Measurements from ENCODE around the gene ADRM1. TPM values are rescaled to one million over a fixed set of nuclear protein-coding genes. Genes with fewer than 3 reads are reported as not detected.
A peak's percentile ranks its signal among the peaks of the same experiment; 100 is the strongest.

Gene ADRM1
- total RNA-seq, 1 experiment from 2014 or later: 290 TPM

- Histone ChIP-seq H3K36me3 (replicated peaks; ENCODE audit: control insufficient read depth, insufficient read depth, low read length) (peaks cover 48% of the 10 kb centered on the region), H3K27me3 (ENCODE audit: control insufficient read depth, insufficient read depth, low read length) (no peaks in the 10 kb centered on the region)
Observed at GRCh38 chr20:62318400-62319345, 15.9 kb downstream of the ADRM1 start.

GRCh38 chr20:62319346-62319909, 16.6 kb downstream of the ADRM1 start:
- no peaks in the 10 kb centered on the region for H3K27me3 ChIP-seq (ENCODE audit: control insufficient read depth, insufficient read depth, low read length)
- H3K36me3 ChIP-seq (replicated peaks; ENCODE audit: control insufficient read depth, insufficient read depth, low read length): peaks cover 48% of the 10 kb centered on the region
- DNase-seq: no peak
- no peak overlapping the region for H3K4me3 ChIP-seq (ENCODE audit: insufficient read depth, low read depth, low read length)

More at GRCh38 chr20:62318400-62319345, 15.9 kb downstream of the ADRM1 start:
- H3K4me3 ChIP-seq (ENCODE audit: insufficient read depth, low read depth, low read length): no peak overlapping the region
- no peak for DNase-seq

GRCh38 chr20:62320581-62321354, 18.0 kb downstream of the ADRM1 start:
- Histone ChIP-seq H3K36me3 (replicated peaks; ENCODE audit: control insufficient read depth, insufficient read depth, low read length) (peaks cover 47% of the 10 kb centered on the region), H3K27me3 (ENCODE audit: control insufficient read depth, insufficient read depth, low read length) (no peaks in the 10 kb centered on the region), H3K4me3 (ENCODE audit: insufficient read depth, low read depth, low read length) (no peak overlapping the region)
- peak; percentile 94 for DNase-seq

DNA sequence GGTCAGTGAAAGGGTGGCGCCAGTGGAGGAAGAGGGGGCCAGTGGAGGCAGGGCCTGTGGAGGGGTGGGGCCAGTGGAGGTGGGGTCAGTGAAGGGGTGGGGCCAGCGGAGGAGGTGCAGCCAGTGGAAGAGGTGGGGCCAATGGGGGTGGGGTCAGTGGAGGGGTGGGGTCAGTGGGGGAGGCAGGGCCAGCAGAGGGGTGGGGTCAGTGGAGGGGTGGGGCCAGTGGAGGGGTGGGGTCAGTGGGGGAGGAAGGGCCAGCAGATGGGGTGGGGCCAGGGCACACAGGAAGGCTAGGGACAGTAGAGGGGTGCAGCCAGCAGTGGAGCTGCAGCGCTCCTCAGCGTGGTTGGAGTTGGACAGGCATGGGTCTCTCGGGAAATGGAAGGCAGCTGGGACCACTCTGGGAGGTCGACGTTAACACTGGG, 18.7 kb downstream of the ADRM1 start:
- DNase-seq: peak; percentile 96
- H3K36me3 ChIP-seq (replicated peaks; ENCODE audit: control insufficient read depth, insufficient read depth, low read length): peaks cover 44% of the 10 kb centered on the region
- no peaks in the 10 kb centered on the region for H3K27me3 ChIP-seq (ENCODE audit: control insufficient read depth, insufficient read depth, low read length)
- H3K4me3 ChIP-seq (ENCODE audit: insufficient read depth, low read depth, low read length): no peak overlapping the region

DNA sequence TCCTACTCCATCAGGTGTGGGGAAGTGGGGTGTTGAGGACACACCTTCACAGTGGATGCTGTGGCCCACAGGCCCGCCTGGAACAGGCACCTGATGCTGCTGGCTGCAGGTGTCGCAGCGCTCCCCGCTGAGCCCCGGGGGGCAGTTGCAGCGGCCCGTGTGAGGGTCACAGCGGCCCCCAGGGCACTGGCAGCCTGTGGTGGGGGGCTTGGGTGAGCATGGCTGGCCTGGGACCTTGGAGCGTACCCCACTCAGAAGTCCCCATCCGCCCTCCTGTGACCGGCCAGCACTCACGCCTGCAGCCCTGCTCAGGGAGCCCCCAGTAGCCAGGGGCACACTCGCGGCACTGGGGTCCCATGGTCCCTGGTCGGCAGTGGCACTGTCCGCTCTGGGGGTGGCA, 19.2 kb downstream of the ADRM1 start:
- Histone ChIP-seq H3K4me3 (ENCODE audit: insufficient read depth, low read depth, low read length) (no peak overlapping the region), H3K27me3 (ENCODE audit: control insufficient read depth, insufficient read depth, low read length) (no peaks in the 10 kb centered on the region), H3K36me3 (replicated peaks; ENCODE audit: control insufficient read depth, insufficient read depth, low read length) (peaks cover 45% of the 10 kb centered on the region)
- DNase-seq: no peak

GRCh38 chr20:62322492-62323041, 19.8 kb downstream of the ADRM1 start:
- Histone ChIP-seq H3K27me3 (ENCODE audit: control insufficient read depth, insufficient read depth, low read length) (no peaks in the 10 kb centered on the region), H3K4me3 (ENCODE audit: insufficient read depth, low read depth, low read length) (no peak overlapping the region), H3K36me3 (replicated peaks; ENCODE audit: control insufficient read depth, insufficient read depth, low read length) (peaks cover 44% of the 10 kb centered on the region)
- DNase-seq: no peak

GRCh38 chr20:62323146-62323979, 20.6 kb downstream of the ADRM1 start:
- no peak overlapping the region for H3K4me3 ChIP-seq (ENCODE audit: insufficient read depth, low read depth, low read length)
- H3K36me3 ChIP-seq (replicated peaks; ENCODE audit: control insufficient read depth, insufficient read depth, low read length): peaks cover 45% of the 10 kb centered on the region
- no peaks in the 10 kb centered on the region for H3K27me3 ChIP-seq (ENCODE audit: control insufficient read depth, insufficient read depth, low read length)
- no peak for DNase-seq

DNA sequence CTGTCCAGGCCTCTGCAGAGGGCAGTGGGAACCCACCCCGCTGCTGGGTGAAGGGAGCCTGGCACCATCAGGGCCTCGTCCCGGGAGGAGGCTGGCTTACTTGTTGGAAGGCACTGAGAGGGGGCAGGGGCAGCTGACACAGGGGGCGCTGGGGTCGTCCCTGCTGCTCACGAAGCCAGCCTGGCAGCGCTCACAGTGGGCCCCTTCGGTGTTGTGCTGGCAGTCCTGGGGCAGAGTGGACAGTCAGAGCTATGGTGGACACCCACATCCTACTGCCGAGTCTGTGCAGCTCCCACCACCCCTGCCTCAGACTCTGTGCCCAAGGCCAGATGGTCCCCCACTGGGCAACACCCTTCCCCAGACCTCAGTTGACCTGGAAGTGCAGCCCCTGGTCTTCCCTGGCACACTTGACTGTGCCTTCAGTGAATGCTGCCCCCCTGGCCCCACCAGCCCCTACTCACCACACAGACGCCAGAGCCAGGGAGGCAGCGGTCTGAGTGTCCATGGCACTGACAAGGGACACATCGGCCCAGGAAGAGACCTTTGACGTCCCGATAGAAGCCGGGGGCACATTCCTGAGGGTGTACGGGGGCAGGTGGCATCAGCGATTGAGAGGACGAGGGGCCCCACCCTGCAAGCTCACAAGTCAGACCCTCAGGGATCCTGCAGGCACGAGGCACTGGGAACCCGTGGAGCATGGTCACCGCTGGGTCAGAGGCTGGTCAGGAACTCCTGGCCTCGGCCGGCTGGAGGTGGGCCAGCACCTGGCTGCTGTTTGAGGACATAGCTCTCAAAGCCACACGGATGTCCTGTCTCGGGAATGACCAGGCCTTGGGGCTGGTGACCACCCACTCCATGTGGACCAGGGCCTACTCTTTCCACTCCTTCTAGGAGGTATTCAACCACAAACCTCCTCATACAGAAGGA, 21.4 kb downstream of the ADRM1 start:
- Histone ChIP-seq H3K36me3 (replicated peaks; ENCODE audit: control insufficient read depth, insufficient read depth, low read length) (peaks cover 48% of the 10 kb centered on the region), H3K4me3 (ENCODE audit: insufficient read depth, low read depth, low read length) (no peak overlapping the region), H3K27me3 (ENCODE audit: control insufficient read depth, insufficient read depth, low read length) (no peaks in the 10 kb centered on the region)
- no peak for DNase-seq

DNA sequence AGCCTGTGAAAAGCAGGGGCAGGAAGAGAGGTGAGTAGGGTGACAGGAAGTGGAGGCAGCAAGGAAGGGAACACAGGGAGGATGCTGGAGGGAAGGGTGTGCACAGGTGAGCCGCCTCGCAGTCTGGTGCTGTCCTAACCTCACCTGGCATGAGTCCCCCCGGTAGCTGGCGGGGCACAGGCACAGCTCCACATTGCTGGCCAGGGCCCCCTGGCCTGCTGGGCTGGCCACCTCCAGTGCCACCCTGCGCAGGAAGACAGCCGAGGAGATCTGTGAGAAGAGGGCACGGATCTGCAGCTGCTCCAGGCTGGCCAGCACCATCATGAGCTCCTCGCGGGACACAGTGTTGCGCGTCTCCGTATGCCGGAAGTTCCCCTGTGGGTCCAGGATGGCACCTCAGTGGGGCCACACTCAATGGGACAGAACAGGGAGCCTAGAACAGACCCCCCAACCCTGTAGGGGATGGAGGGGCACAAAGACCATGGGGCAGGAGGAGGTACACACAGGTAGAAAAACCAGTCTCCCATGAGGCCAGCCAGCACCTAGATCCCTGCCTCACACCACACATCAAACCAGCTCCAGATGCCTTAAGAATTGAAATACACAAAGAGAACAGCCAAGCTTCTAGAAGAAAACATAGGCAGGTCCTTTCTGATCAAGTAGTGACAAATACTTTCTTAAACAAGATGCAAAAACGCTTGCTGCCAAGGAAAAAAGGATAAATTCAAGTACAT, 22.5 kb downstream of the ADRM1 start:
- H3K36me3 ChIP-seq (replicated peaks; ENCODE audit: control insufficient read depth, insufficient read depth, low read length): peaks cover 51% of the 10 kb centered on the region
- DNase-seq: no peak
- no peaks in the 10 kb centered on the region for H3K27me3 ChIP-seq (ENCODE audit: control insufficient read depth, insufficient read depth, low read length)
- H3K4me3 ChIP-seq (ENCODE audit: insufficient read depth, low read depth, low read length): no peak overlapping the region

DNA sequence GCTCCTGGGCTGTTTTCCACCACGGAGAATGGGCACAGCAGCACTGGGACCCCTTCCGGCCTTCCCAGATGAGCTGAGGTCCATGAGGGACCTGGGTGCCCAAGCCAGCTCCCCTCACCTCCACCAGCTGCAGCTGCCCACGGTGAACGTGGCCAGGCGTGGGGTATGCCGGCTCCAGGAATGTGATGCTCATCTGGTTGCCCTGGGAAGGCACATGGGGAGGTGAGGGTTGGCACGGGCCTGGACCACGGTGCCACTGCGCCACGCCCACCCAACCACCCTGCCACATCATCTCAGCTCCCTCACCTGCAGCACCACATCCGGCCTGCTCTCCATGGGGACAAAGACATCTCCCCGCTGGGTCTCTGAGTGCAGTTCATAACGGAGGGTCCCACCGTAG, 23.8 kb downstream of the ADRM1 start:
- Histone ChIP-seq H3K4me3 (ENCODE audit: insufficient read depth, low read depth, low read length) (no peak overlapping the region), H3K36me3 (replicated peaks; ENCODE audit: control insufficient read depth, insufficient read depth, low read length) (peaks cover 53% of the 10 kb centered on the region), H3K27me3 (ENCODE audit: control insufficient read depth, insufficient read depth, low read length) (no peaks in the 10 kb centered on the region)

GRCh38 chr20:62326959-62327725, 24.3 kb downstream of the ADRM1 start:
- no peaks in the 10 kb centered on the region for H3K27me3 ChIP-seq (ENCODE audit: control insufficient read depth, insufficient read depth, low read length)
- DNase-seq: no peak
- H3K36me3 ChIP-seq (replicated peaks; ENCODE audit: control insufficient read depth, insufficient read depth, low read length): peaks cover 54% of the 10 kb centered on the region

More for the DNA sequence above, 23.8 kb downstream of the ADRM1 start:
- no peak for DNase-seq

More at GRCh38 chr20:62326959-62327725, 24.3 kb downstream of the ADRM1 start:
- H3K4me3 ChIP-seq (ENCODE audit: insufficient read depth, low read depth, low read length): no peak overlapping the region
